ENCODE results near the gene TAAR2. TPM values are rescaled to one million over a fixed set of nuclear protein-coding genes. Genes with fewer than 3 reads are reported as not detected.

Gene TAAR2
- total and polyA plus RNA-seq, 2 of the 8 experiments (the other 6 are each of a cell fraction or from before 2014, with no cell fraction given): not detected

- TF ChIP-seq RBBP5 (IDR thresholded peaks at IDR 0.05; ENCODE audit: borderline replicate concordance, low read depth, low read length): no peak
Observed at GRCh38 chr6:132570221-132570777, 53.8 kb downstream of the TAAR2 start, which contains the start of gene TAAR6 (continued).
